OCI-LY1 (cell line): Measurements from ENCODE around the gene CST4.
"Not testable (repeated sequence)": the region's sequence is repeated elsewhere in the genome, so short reads cannot be mapped to it uniquely, and the experiment has no call there.

Source experiments
- EZH2 ChIP-seq: fragments of 200-600 bp; sonication (generic), shearing (Covaris generic); IDR thresholded peaks from 2 replicates; pipeline ENCODE4 v1.8.0; 2017; ENCODE audit warnings: borderline replicate concordance, mixed run types, mild to moderate bottlenecking, antibody characterized with exemption, low read length, moderate library complexity, mixed read lengths
- TF ChIP-seq, protein P1 (sequence below): fragments of 200-600 bp; sonication (generic), shearing (Covaris generic); IDR thresholded peaks from 2 replicates; pipeline ENCODE4 v1.5.1; 2017; ENCODE audit warnings: mild to moderate bottlenecking, antibody characterized with exemption, low read length, moderate library complexity, mixed read lengths

DNA sequence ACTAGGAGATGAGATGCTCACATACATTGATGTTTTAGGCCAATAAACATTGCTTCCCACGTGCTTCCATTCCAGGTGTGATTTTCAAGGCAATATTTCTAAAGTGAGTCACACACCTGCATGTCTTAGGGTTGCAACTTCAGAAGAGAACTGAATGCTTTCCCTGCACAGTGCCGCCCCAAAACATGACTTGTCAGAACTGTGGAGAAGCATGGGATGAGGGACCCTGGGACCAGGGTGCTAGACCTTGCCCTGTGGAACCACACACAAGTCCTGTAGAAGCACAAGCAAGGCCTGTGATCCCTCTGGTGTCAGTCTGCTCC, 53.1 kb downstream of the CST4 start:
- TF ChIP-seq, protein P1, sequence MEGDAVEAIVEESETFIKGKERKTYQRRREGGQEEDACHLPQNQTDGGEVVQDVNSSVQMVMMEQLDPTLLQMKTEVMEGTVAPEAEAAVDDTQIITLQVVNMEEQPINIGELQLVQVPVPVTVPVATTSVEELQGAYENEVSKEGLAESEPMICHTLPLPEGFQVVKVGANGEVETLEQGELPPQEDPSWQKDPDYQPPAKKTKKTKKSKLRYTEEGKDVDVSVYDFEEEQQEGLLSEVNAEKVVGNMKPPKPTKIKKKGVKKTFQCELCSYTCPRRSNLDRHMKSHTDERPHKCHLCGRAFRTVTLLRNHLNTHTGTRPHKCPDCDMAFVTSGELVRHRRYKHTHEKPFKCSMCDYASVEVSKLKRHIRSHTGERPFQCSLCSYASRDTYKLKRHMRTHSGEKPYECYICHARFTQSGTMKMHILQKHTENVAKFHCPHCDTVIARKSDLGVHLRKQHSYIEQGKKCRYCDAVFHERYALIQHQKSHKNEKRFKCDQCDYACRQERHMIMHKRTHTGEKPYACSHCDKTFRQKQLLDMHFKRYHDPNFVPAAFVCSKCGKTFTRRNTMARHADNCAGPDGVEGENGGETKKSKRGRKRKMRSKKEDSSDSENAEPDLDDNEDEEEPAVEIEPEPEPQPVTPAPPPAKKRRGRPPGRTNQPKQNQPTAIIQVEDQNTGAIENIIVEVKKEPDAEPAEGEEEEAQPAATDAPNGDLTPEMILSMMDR = not testable (repeated sequence)
- not testable (repeated sequence) for TF ChIP-seq EZH2
